Caco-2 (cell line): Measurements from ENCODE around the gene CALD1. TPM values are rescaled to one million over a fixed set of nuclear protein-coding genes. Genes with fewer than 3 reads are reported as not detected.
"Not testable (repeated sequence)": the region's sequence is repeated elsewhere in the genome, so short reads cannot be mapped to it uniquely, and the experiment has no call there.

ENCODE experiments used
- BruUV-seq: library from RNA; stranded (reverse); fragments of 400-500 nt; replicated peaks from 2 replicates; lab custom pipeline; 2021; lab: Mats Ljungman, UMichigan
- CTCF ChIA-PET: fragments of 300-600 bp; sonication (Branson Sonifier 250); formaldehyde crosslinking; loops from one replicate; lab custom pipeline; 2022; ENCODE audit warnings: antibody characterized with exemption; lab: Charles Lee
- POLR2A ChIA-PET: fragments of 300-600 bp; sonication (Branson Sonifier 250); formaldehyde crosslinking; loops from one replicate; lab custom pipeline; 2022; ENCODE audit warnings: antibody characterized with exemption; lab: Charles Lee
- DNase-seq, 2 experiments: peaks; one replicate each; pipeline versions ENCODE4 v3.0.0 to v3.0.0-alpha.2; 2020 to 2022
- H3K27me3 ChIP-seq: replicated peaks from 2 replicates; pipeline ENCODE4 v1.6.0; 2011; ENCODE audit warnings: low read length; ENCODE audit not compliant: control insufficient read depth, insufficient read depth
- H3K36me3 ChIP-seq: 2 replicates; pipeline ENCODE4 v1.5.1; 2011; ENCODE audit warnings: low read length; ENCODE audit not compliant: control insufficient read depth, insufficient read depth
- H3K4me1 ChIP-seq: fragments of 250-450 bp; sonication (Bioruptor Pico); 2 replicates; pipeline ENCODE4 v1.5.1; 2020; ENCODE audit warnings: mild to moderate bottlenecking
- H3K4me3 ChIP-seq: 2 replicates; pipeline ENCODE4 v1.5.1; 2011; ENCODE audit warnings: low read depth, mild to moderate bottlenecking, control low read depth, low read length
- H3K9me3 ChIP-seq: fragments of 250-450 bp; sonication (Bioruptor Pico); 2 replicates; pipeline ENCODE4 v1.5.1; 2020; ENCODE audit warnings: mild to moderate bottlenecking, moderate library complexity
- H3K27ac Mint-ChIP-seq: one replicate; pipeline ENCODE4 v1.8.0; 2022; ENCODE audit warnings: mixed read lengths; ENCODE audit not compliant: unreplicated experiment
- H3K27me3 Mint-ChIP-seq: one replicate; pipeline ENCODE4 v1.8.0; 2022; ENCODE audit warnings: mixed read lengths; ENCODE audit not compliant: insufficient read depth, unreplicated experiment
- H3K36me3 Mint-ChIP-seq: one replicate; pipeline ENCODE4 v1.8.0; 2022; ENCODE audit warnings: mild to moderate bottlenecking, mixed read lengths; ENCODE audit not compliant: insufficient read depth, unreplicated experiment
- H3K4me1 Mint-ChIP-seq: one replicate; pipeline ENCODE4 v1.8.0; 2022; ENCODE audit warnings: low read depth, mixed read lengths; ENCODE audit not compliant: unreplicated experiment
- H3K4me3 Mint-ChIP-seq: one replicate; pipeline ENCODE4 v1.8.0; 2022; ENCODE audit warnings: mild to moderate bottlenecking, moderate library complexity, mixed read lengths; ENCODE audit not compliant: unreplicated experiment
- H3K9me3 Mint-ChIP-seq: one replicate; pipeline ENCODE4 v1.8.0; 2022; ENCODE audit warnings: mixed read lengths; ENCODE audit not compliant: unreplicated experiment
- CTCF ChIP-seq, 2 experiments: fragments of 200-600 bp in 1 of 2; IDR thresholded peaks; 1 replicate in 1 of 2; 2 replicates in 1 of 2; pipeline versions ENCODE4 v1.5.1 to v1.8.0; 2011 to 2022; ENCODE audit warnings: antibody characterized with exemption in 1 of 2, control low read depth in 1 of 2, inconsistent platforms in 1 of 2, low read depth in 1 of 2, low read length in 1 of 2, mild to moderate bottlenecking in 1 of 2, moderate library complexity in 1 of 2; ENCODE audit not compliant: insufficient read depth in 1 of 2, severe bottlenecking in 1 of 2, unreplicated experiment in 1 of 2
- intact Hi-C: fragments of 100-400 bp; cut with micrococcal nuclease; formaldehyde crosslinking; loops from one replicate; pipeline ENCODE4 v1.10.0; 2022; ENCODE audit not compliant: unreplicated experiment
- total RNA-seq: library from RNA; stranded (reverse); gene quantifications from 2 replicates; pipeline ENCODE4 v1.2.3, GENCODE V29; 2022

The CALD1 gene
- total RNA-seq, 1 experiment from 2014 or later: 155 TPM

- no TSS peak for BruUV-seq
- intact Hi-C loops: loop anchor here (5.0 kb wide), 1 partner anchor 206 kb away; the partner anchor contains the start of gene CYREN
- Histone ChIP-seq H3K4me1 (no peaks in the 10 kb centered on the region; the same call in 1 of the 2 replicates), H3K36me3 (peaks cover 5% of the 10 kb centered on the region), H3K27me3 (no peaks in the 10 kb centered on the region), H3K4me3 (no peak overlapping the region), H3K9me3 (no peaks in the 10 kb centered on the region)
- Mint-ChIP-seq H3K4me1 (peaks cover 8% of the 10 kb centered on the region), H3K4me3 (no peak overlapping the region), H3K36me3 (peaks cover 75% of the 10 kb centered on the region), H3K27me3 (no peaks in the 10 kb centered on the region), H3K27ac (peak overlapping the region; percentile 12), H3K9me3 (no peaks in the 10 kb centered on the region)
- ChIA-PET CTCF (interaction anchor here (0.7 kb wide), 1 partner anchor 276 kb away, joined by 3 read pairs; no protein-coding TSS in a partner anchor), POLR2A (no interaction called here)
- peak; percentile 38 to 45 for DNase-seq
- no peak for TF ChIP-seq CTCF (IDR thresholded peaks at IDR 0.05; ENCODE audit: insufficient read depth in 1 of 2, low read depth in 1 of 2, low read length in 1 of 2, severe bottlenecking in 1 of 2, unreplicated experiment in 1 of 2)
Observed at GRCh38 chr7:134966691-134967090, 187.3 kb downstream of the CALD1 start.

DNA sequence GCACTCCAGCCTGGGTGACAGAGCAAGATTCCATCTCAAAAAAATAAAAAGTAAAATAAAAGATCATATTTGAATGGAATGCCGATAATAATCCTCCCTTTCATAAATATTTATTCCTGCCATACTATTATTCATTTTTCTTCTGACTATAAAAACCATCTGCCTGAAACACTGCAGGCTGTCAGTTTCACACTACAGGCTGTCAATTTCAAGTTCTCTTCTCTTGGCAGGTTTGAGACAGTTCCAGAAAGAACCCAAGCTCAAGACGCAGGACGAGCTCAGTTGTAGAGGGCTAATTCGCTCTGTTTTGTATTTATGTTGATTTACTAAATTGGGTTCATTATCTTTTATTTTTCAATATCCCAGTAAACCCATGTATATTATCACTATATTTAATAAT lies 188.7 kb downstream of the CALD1 start:
- Histone ChIP-seq H3K36me3 (peaks cover 5% of the 10 kb centered on the region), H3K9me3 (no peaks in the 10 kb centered on the region), H3K27me3 (no peaks in the 10 kb centered on the region), H3K4me3 (no peak overlapping the region), H3K4me1 (no peaks in the 10 kb centered on the region; the same call in 1 of the 2 replicates)
- no peak for DNase-seq
- no peaks in the 10 kb centered on the region for H3K27me3 Mint-ChIP-seq
- peaks cover 66% of the 10 kb centered on the region for H3K36me3 Mint-ChIP-seq
- no peak for TF ChIP-seq CTCF (IDR thresholded peaks at IDR 0.05; ENCODE audit: insufficient read depth in 1 of 2, low read depth in 1 of 2, low read length in 1 of 2, severe bottlenecking in 1 of 2, unreplicated experiment in 1 of 2)
- peak overlapping the region; percentile 7 for H3K27ac Mint-ChIP-seq
- peaks cover 8% of the 10 kb centered on the region for H3K4me1 Mint-ChIP-seq
- H3K9me3 Mint-ChIP-seq: no peaks in the 10 kb centered on the region
- POLR2A ChIA-PET: no interaction called here
- CTCF ChIA-PET: no interaction called here
- no peak overlapping the region for H3K4me3 Mint-ChIP-seq
- intact Hi-C loops: loop anchor here (5.0 kb wide), 1 partner anchor 204 kb away; the partner anchor contains the start of gene CYREN
- BruUV-seq: no TSS peak

- H3K4me1 Mint-ChIP-seq, H3K36me3 ChIP-seq, CTCF ChIA-PET, H3K27me3 ChIP-seq, DNase-seq, H3K27ac Mint-ChIP-seq, H3K4me3 Mint-ChIP-seq, H3K9me3 Mint-ChIP-seq, intact Hi-C loops, H3K4me3 ChIP-seq, BruUV-seq, H3K27me3 Mint-ChIP-seq, H3K4me1 ChIP-seq, POLR2A ChIA-PET, H3K9me3 ChIP-seq: not testable (repeated sequence)
- peaks cover 11% of the 10 kb centered on the region for H3K36me3 Mint-ChIP-seq
Observed at GRCh38 chr7:134981645-134982044, 202.2 kb downstream of the CALD1 start.
